ENCODE results near the gene ENOX1. TPM values are rescaled to one million over a fixed set of nuclear protein-coding genes. Genes with fewer than 3 reads are reported as not detected.

The ENOX1 gene
- total and polyA plus RNA-seq, 2 of the 13 experiments (the other 11 are each of a cell fraction or from before 2014, with no cell fraction given) = not detected

GRCh38 chr13:43794416-43794815, 7.6 kb upstream of the ENOX1 start:
- no TSS peak for BruUV-seq (replicated peaks)
- in situ Hi-C loops (cut with HindIII; ENCODE audit: extremely low pct_ligation_motif_present, low pct_unique_long_range_greater_than_20kb) (loop anchor here (10.0 to 25.0 kb wide), 2 partner anchors 482 to 1200 kb away; no protein-coding TSS in a partner anchor), intact Hi-C loops (cut with micrococcal nuclease; ENCODE audit: unreplicated experiment) (no loop called here)
- Histone ChIP-seq H3K9me3 (ENCODE audit: low read length) (no peaks in the 10 kb centered on the region), H3K27me3 (ENCODE audit: control insufficient read depth in 1 of 2, insufficient read depth in 2 of 2, low read length in 2 of 2) (peaks cover 0 to 4% of the 10 kb centered on the region in 2 experiments; a peak in 1 of 5 replicates), H3K79me2 (ENCODE audit: insufficient read depth, low read length) (no peaks in the 10 kb centered on the region), H3K4me3 (replicated peaks in 1 of 3; ENCODE audit: insufficient read depth in 1 of 3, low read depth in 2 of 3, low read length in 3 of 3) (no peak overlapping the region), H3K9ac (ENCODE audit: insufficient read depth, low read depth, low read length) (no peak overlapping the region), H3K27ac (ENCODE audit: extremely low read length, insufficient read depth, low read length) (no peak overlapping the region), H3K36me3 (replicated peaks in 1 of 2; ENCODE audit: control insufficient read depth in 1 of 2, insufficient read depth in 2 of 2, low read length in 2 of 2) (no peaks in the 10 kb centered on the region), H3K4me2 (ENCODE audit: low read depth, low read length) (no peak overlapping the region), H4K20me1 (ENCODE audit: insufficient read depth, low read length) (no peaks in the 10 kb centered on the region), H2AFZ (ENCODE audit: low read length) (no peak overlapping the region), H3K4me1 (ENCODE audit: insufficient read depth, low read length) (no peaks in the 10 kb centered on the region)
- TF ChIP-seq, protein P1, sequence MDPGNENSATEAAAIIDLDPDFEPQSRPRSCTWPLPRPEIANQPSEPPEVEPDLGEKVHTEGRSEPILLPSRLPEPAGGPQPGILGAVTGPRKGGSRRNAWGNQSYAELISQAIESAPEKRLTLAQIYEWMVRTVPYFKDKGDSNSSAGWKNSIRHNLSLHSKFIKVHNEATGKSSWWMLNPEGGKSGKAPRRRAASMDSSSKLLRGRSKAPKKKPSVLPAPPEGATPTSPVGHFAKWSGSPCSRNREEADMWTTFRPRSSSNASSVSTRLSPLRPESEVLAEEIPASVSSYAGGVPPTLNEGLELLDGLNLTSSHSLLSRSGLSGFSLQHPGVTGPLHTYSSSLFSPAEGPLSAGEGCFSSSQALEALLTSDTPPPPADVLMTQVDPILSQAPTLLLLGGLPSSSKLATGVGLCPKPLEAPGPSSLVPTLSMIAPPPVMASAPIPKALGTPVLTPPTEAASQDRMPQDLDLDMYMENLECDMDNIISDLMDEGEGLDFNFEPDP (CRISPR knock-in tag; conservative IDR thresholded peaks at IDR 0.05) = no peak
- no peak for TF ChIP-seq ZNF740 (CRISPR knock-in tag; IDR thresholded peaks at IDR 0.05)
- ATAC-seq (no peak), FAIRE-seq (no peak), DNase-seq (ENCODE audit: low spot score) (no peak)
- ChIA-PET POLR2A (no interaction called here), CTCF (ENCODE audit: low intra/inter-chr PET ratio, low total read pairs) (no interaction called here)

GRCh38 chr13:43792076-43792881, 5.5 kb upstream of the ENOX1 start:
- 9% methylated on average over 3 of the region's 3 CpGs for WGBS (ENCODE audit: low lambda C conversion rate)
- CTCF ChIA-PET (ENCODE audit: low intra/inter-chr PET ratio, low total read pairs) = no interaction called here
- in situ Hi-C loops (cut with HindIII; ENCODE audit: extremely low pct_ligation_motif_present, low pct_unique_long_range_greater_than_20kb) = loop anchor here (10.0 to 25.0 kb wide), 2 partner anchors 480 to 1197 kb away; no protein-coding TSS in a partner anchor

More at GRCh38 chr13:43792076-43792881, 5.5 kb upstream of the ENOX1 start:
- Histone ChIP-seq H3K9ac (ENCODE audit: insufficient read depth, low read depth, low read length) (no peak overlapping the region), H2AFZ (ENCODE audit: low read length) (no peak overlapping the region), H3K27ac (ENCODE audit: extremely low read length, insufficient read depth, low read length) (no peak overlapping the region), H3K4me1 (ENCODE audit: insufficient read depth, low read length) (peaks cover 3% of the 10 kb centered on the region; the same call in 1 of the 2 replicates), H3K27me3 (ENCODE audit: control insufficient read depth in 1 of 2, insufficient read depth in 2 of 2, low read length in 2 of 2) (peaks cover 1 to 22% of the 10 kb centered on the region in 2 experiments; a peak in 3 of 5 replicates), H3K9me3 (ENCODE audit: low read length) (no peaks in the 10 kb centered on the region), H3K4me3 (replicated peaks in 1 of 3; ENCODE audit: insufficient read depth in 1 of 3, low read depth in 2 of 3, low read length in 3 of 3) (no peak overlapping the region), H3K36me3 (replicated peaks in 1 of 2; ENCODE audit: control insufficient read depth in 1 of 2, insufficient read depth in 2 of 2, low read length in 2 of 2) (no peaks in the 10 kb centered on the region), H3K79me2 (ENCODE audit: insufficient read depth, low read length) (no peaks in the 10 kb centered on the region), H3K4me2 (ENCODE audit: low read depth, low read length) (no peak overlapping the region), H4K20me1 (ENCODE audit: insufficient read depth, low read length) (no peaks in the 10 kb centered on the region)
- no peak for DNase-seq (ENCODE audit: low spot score)
- no peak for FAIRE-seq
- no peak for ATAC-seq
- POLR2A ChIA-PET = no interaction called here
- no peak for TF ChIP-seq MYC (CRISPR knock-in tag; IDR thresholded peaks at IDR 0.05; ENCODE audit: borderline replicate concordance)
- TF ChIP-seq ELF1 (CRISPR knock-in tag; IDR thresholded peaks at IDR 0.05) = no peak
- TF ChIP-seq, protein P2, sequence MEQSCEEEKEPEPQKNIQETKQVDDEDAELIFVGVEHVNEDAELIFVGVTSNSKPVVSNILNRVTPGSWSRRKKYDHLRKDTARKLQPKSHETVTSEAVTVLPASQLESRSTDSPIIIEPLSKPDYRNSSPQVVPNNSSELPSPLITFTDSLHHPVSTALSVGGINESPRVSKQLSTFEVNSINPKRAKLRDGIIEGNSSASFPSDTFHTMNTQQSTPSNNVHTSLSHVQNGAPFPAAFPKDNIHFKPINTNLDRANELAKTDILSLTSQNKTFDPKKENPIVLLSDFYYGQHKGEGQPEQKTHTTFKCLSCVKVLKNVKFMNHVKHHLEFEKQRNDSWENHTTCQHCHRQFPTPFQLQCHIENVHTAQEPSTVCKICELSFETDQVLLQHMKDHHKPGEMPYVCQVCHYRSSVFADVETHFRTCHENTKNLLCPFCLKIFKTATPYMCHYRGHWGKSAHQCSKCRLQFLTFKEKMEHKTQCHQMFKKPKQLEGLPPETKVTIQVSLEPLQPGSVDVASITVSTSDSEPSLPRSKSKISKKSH (CRISPR knock-in tag; IDR thresholded peaks at IDR 0.05; ENCODE audit: borderline replicate concordance) = no peak
- no peak for TF ChIP-seq CCAR2 (optimal IDR thresholded peaks at IDR 0.05; ENCODE audit: low read depth, low read length)
- no peak for TF ChIP-seq ZNF251 (CRISPR knock-in tag; IDR thresholded peaks at IDR 0.05)
- TF ChIP-seq KLF11 (CRISPR knock-in tag; IDR thresholded peaks at IDR 0.05) = no peak
- TF ChIP-seq ZNF572 (CRISPR knock-in tag; IDR thresholded peaks at IDR 0.05) = no peak
- BruUV-seq (replicated peaks) = no TSS peak
- intact Hi-C loops (cut with micrococcal nuclease; ENCODE audit: unreplicated experiment) = no loop called here

Measured in HepG2 (cell line).